ENCODE results near the gene POU2AF2.

GRCh38 chr11:111324277-111324720 is 78.8 kb downstream of the POU2AF2 start:
- TF ChIP-seq CTCF (IDR thresholded peaks at IDR 0.05; ENCODE audit: poor library complexity) (no peak), EZH2 (IDR thresholded peaks at IDR 0.05; ENCODE audit: borderline replicate concordance) (no peak)

Measured in hepatocyte (in vitro differentiated cells).